Endothelial cell (in vitro differentiated cells): ENCODE data around the gene MYO7B. TPM values are rescaled to one million over a fixed set of nuclear protein-coding genes. Genes with fewer than 3 reads are reported as not detected.

Source experiments
- DNase-seq: peaks from one replicate; pipeline ENCODE4 v3.0.0; 2021; ENCODE audit warnings: low spot score
- H3K27ac Mint-ChIP-seq: one replicate; pipeline ENCODE4 v1.8.0; 2021; ENCODE audit warnings: mixed read lengths, inconsistent platforms; ENCODE audit not compliant: unreplicated experiment
- H3K27me3 Mint-ChIP-seq: one replicate; pipeline ENCODE4 v1.8.0; 2021; ENCODE audit warnings: mild to moderate bottlenecking, moderate library complexity, mixed read lengths, inconsistent platforms; ENCODE audit not compliant: unreplicated experiment
- H3K36me3 Mint-ChIP-seq: one replicate; pipeline ENCODE4 v1.8.0; 2021; ENCODE audit warnings: mild to moderate bottlenecking, low read depth, mixed read lengths, inconsistent platforms; ENCODE audit not compliant: unreplicated experiment
- H3K4me1 Mint-ChIP-seq: one replicate; pipeline ENCODE4 v1.8.0; 2021; ENCODE audit warnings: mild to moderate bottlenecking, mixed read lengths, inconsistent platforms; ENCODE audit not compliant: unreplicated experiment
- H3K4me3 Mint-ChIP-seq: one replicate; pipeline ENCODE4 v1.8.0; 2021; ENCODE audit warnings: mild to moderate bottlenecking, mixed read lengths, inconsistent platforms; ENCODE audit not compliant: unreplicated experiment
- H3K9me3 Mint-ChIP-seq: one replicate; pipeline ENCODE4 v1.8.0; 2021; ENCODE audit warnings: mixed read lengths, inconsistent platforms; ENCODE audit not compliant: unreplicated experiment
- total RNA-seq: library from RNA; stranded (reverse); fragmentation: NEBNext Ultra II Directional; extraction: Animal tissue kit (Norgen Biotek cat#: 25700); gene quantifications from one replicate; pipeline ENCODE4 v1.2.1, GENCODE V29; 2021; ENCODE audit not compliant: unreplicated experiment
- TF ChIP-seq, protein P1 (sequence below): fragments of 200-600 bp; sonication (generic); IDR thresholded peaks from one replicate; pipeline ENCODE4 v1.5.0; 2021; ENCODE audit warnings: antibody characterized with exemption; ENCODE audit not compliant: unreplicated experiment

The MYO7B gene
- total RNA-seq, 1 donor from 2014 or later, result 0.90 TPM

DNA sequence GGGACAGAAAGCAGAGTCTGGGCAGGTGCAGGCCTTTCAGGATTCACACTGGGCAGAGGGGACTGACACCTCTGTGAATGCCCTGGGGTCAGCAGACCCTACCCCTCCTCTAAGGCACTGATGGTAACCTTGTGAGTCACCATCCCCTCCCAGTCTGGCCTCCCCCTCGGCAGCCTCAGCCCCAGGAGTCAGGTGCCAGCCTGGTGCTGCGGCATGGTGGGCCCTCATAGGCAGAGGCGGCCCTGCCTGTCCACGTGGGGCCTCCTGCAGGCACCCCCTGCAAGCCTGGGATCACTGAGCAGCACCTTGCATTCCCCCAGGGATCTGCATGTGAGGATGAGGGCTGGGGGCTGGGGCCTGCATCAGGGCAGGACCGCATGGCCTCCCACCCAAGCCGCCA, 105.7 kb downstream of the MYO7B start:
- DNase-seq, result no peak
- Mint-ChIP-seq H3K4me1 (peaks cover 8% of the 10 kb centered on the region), H3K27ac (no peak overlapping the region), H3K27me3 (peaks cover 6% of the 10 kb centered on the region), H3K36me3 (peaks cover 9% of the 10 kb centered on the region), H3K9me3 (no peaks in the 10 kb centered on the region), H3K4me3 (no peak overlapping the region)
- TF ChIP-seq, protein P1, sequence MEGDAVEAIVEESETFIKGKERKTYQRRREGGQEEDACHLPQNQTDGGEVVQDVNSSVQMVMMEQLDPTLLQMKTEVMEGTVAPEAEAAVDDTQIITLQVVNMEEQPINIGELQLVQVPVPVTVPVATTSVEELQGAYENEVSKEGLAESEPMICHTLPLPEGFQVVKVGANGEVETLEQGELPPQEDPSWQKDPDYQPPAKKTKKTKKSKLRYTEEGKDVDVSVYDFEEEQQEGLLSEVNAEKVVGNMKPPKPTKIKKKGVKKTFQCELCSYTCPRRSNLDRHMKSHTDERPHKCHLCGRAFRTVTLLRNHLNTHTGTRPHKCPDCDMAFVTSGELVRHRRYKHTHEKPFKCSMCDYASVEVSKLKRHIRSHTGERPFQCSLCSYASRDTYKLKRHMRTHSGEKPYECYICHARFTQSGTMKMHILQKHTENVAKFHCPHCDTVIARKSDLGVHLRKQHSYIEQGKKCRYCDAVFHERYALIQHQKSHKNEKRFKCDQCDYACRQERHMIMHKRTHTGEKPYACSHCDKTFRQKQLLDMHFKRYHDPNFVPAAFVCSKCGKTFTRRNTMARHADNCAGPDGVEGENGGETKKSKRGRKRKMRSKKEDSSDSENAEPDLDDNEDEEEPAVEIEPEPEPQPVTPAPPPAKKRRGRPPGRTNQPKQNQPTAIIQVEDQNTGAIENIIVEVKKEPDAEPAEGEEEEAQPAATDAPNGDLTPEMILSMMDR, result no peak

DNA sequence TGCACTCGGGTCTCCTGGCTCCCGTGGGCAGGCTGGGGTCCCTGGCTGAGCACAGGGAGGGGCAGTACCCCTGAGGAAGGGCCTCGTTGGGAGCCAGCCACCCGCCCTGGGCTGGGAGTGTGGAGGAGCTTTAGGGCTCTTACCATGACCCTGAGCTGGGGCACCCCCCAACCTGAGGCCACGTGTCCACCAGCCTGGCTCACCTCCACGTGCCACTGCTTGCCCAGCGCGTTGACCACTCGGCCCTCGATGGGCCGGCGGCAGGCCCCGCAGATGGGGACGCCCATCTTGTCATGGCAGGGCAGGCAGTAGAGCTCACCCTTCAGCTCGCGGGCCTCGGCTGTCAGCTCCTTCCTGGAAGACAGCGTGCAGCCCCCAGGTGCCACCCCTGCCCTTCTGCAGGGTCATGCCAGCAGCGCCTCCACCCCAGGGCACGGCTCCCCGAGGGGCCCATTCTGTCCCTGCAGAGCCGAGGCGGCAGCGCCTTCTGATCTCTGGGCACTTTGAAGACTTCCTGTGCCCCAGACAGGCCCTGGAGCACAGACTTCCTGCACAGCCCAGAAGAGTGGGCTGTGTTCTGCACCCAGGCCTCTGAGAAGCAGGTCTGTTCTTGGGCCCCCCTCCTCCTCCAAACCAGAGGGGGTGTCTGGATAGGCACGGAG, 106.5 kb downstream of the MYO7B start:
- DNase-seq, result no peak
- TF ChIP-seq, protein P1, result no peak

DNA sequence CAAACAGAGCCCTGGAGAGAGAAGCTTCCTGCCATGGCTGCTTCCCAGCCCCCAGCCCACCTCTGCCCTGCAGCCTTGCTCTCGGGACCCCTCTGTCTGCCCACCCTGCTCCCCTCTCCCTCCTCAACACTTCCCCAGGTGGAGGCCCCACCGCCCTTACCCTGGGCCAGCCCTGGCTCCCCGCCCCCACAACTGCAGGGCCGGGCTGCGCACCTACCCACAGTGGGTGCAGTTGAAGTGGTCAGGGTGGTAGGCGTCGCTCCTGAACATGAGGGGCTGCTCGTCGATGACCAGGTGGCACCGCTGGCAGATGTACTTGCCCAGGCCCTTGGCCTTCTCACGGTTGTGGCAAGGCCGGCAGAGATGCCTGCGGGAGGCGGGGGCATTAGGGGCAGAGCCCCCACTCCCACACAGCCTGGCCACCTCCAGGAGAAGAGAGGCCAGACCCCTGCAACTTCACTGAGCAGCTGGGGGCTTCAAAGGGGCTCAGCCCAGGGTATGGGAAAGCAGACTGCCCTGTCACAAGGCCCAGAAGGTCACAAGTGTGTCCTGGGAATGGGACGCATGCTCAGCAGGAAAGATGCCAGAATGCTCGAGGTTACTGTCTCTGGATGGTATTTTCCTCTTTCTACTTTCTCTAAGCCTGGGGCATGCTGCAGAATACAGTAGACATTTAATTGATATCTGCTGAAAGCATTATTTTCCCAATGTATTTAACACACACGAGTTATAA, 107.4 kb downstream of the MYO7B start:
- Mint-ChIP-seq H3K9me3 (no peaks in the 10 kb centered on the region), H3K27ac (no peak overlapping the region), H3K27me3 (peaks cover 10% of the 10 kb centered on the region), H3K36me3 (peaks cover 9% of the 10 kb centered on the region), H3K4me3 (no peak overlapping the region), H3K4me1 (peaks cover 10% of the 10 kb centered on the region)
- TF ChIP-seq, protein P1, result no peak
- DNase-seq, result no peak

More for the DNA sequence above, 106.5 kb downstream of the MYO7B start:
- Mint-ChIP-seq H3K27me3 (peaks cover 6% of the 10 kb centered on the region), H3K4me3 (no peak overlapping the region), H3K4me1 (peaks cover 12% of the 10 kb centered on the region), H3K36me3 (peaks cover 9% of the 10 kb centered on the region), H3K9me3 (no peaks in the 10 kb centered on the region), H3K27ac (no peak overlapping the region)

DNA sequence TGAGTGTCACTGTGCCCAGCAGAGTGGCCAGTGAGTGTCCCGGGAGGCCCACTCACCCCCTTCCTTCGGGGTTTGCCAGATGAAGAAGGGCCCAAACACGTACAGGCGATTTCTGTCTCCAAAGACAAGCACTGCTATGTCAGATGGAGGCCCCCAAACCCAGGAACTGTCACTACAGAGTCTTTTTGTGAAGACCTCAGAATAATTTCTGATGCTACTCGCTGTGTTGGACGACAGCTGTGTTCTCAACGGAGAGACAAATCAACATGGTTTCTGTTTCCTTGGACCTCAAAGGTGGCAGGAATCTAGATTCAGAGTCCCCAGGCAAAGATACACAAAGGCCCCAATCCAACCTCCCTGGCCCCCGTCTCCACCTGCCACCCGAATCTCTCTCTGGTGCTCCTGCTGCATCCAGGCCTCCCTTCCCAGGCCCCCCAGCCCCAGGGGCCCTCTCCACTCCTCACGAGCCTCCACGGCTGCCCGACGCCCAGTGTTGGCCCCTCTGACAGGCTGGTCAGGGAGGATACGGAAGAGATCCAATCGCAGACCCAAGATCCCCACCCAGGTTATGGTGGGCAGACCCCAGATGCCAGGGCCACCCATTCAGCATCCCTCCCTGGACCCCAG, 108.1 kb downstream of the MYO7B start:
- H3K4me1 Mint-ChIP-seq, result peaks cover 8% of the 10 kb centered on the region
- TF ChIP-seq, protein P1, result no peak
- H3K9me3 Mint-ChIP-seq, result no peaks in the 10 kb centered on the region
- H3K27ac Mint-ChIP-seq, result no peak overlapping the region
- no peak overlapping the region for H3K4me3 Mint-ChIP-seq
- DNase-seq, result no peak
- H3K27me3 Mint-ChIP-seq, result peaks cover 11% of the 10 kb centered on the region
- peaks cover 9% of the 10 kb centered on the region for H3K36me3 Mint-ChIP-seq
